GM19023 (cell line): ENCODE measurements around the gene VPS13C.

Source experiments
- ATAC-seq: cut with Tn5 transposase; IDR thresholded peaks from one replicate; pipeline ENCODE4 v1.9.1; 2021; ENCODE audit warnings: mild to moderate bottlenecking, moderate library complexity; ENCODE audit not compliant: unreplicated experiment

The VPS13C gene

DNA sequence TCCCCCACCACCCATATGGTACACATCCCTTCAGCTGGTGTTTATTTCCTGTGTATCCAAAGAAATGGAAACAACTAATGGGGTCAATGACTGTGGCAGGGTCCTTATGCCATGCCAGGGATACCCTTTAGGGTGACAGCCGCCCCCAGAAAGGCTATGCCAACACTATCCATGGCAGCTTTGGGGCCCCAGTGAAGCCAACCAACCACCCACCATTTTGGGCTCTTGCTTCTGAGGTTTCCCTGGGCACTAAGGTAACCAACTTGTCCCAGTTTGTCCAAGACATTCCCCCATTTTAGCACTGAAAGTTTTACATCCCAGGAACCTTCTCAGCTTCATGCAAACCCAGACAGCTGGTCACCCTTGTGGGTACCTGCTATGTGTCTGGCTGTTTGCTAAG is 233.1 kb downstream of the VPS13C start:
- ATAC-seq: no peak

DNA sequence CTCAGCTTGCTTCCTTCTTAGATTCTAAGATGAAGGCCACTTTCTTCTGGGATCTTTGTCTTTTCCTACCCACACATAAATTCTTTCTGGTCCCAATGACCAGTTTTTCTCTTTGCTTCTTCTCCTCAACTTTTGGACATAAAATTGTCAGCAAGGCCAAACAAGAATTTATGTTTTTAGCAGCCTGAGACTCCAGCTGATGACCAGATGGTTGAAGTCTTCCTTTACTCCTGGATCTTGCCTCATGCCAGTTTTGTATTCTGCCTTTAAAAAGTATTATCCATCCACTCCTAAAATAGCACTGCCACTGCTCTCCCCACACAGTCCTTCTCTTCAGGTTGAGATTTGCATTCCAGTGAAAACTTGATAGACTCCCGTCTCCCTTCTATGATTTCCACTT is 236.0 kb downstream of the VPS13C start:
- no peak for ATAC-seq

GRCh38 chr15:61822511-61822910 is 237.7 kb downstream of the VPS13C start:
- no peak for ATAC-seq

DNA sequence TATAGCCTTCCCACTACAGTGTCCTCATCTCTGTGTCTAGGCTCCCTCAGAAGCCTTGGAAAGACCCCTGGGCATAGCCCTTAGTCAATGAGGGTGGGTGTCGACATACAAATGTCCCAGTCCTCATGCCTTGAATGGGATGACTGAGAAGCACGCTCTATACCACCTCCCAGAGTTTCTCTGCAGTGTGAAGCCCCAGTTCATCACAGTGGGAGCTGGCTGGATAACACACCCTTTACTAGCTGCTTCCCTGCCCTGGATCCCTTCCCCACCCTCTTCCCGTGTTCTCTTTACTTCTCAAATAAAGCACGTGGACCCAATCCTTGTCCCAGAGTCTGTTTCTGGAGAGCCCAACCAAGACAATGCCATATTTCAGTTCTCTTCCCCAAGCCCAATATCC is 239.3 kb downstream of the VPS13C start:
- ATAC-seq: no peak

- ATAC-seq: no peak
These were observed 240.0 kb downstream of the VPS13C start for GRCh38 chr15:61820212-61820611.

- no peak for ATAC-seq
These were observed 240.9 kb downstream of the VPS13C start for GRCh38 chr15:61819386-61819785.

GRCh38 chr15:61818801-61819200 is 241.4 kb downstream of the VPS13C start:
- ATAC-seq: no peak

GRCh38 chr15:61816856-61817255 is 243.4 kb downstream of the VPS13C start:
- ATAC-seq: no peak

DNA sequence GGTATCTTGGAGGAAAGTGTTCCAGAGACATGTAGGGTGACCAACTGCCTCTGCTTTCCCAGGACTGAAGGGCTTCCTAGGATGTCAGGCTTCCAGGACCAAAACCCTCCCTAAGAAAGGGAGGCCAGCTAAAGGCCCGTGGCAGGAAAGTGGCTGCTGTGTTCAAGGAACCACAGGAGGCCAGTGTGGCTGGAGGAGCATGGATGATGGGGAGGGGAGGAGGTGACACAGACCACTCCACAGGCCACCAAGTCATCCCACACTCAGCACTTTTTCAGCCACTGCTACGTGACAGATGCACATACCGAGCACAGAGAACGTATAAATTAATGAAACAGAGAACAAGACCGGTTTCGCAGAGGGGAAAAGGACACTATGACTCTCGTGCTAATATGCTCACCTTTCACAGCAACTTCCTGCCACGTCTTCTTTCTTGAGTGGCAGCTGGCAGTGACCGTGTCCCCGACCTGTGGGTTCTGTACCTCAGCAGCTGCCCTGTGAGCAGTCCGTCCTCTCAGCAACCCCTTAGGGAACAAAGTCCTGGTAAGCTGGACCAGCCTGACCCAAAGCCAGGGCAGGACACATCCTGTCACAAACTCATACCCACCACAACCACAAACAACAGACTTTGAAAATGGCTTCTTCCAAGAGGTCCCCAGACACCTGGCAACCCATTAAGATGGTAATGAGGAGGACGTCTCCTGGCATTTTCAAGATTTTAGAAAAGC is 244.7 kb downstream of the VPS13C start:
- no peak for ATAC-seq

DNA sequence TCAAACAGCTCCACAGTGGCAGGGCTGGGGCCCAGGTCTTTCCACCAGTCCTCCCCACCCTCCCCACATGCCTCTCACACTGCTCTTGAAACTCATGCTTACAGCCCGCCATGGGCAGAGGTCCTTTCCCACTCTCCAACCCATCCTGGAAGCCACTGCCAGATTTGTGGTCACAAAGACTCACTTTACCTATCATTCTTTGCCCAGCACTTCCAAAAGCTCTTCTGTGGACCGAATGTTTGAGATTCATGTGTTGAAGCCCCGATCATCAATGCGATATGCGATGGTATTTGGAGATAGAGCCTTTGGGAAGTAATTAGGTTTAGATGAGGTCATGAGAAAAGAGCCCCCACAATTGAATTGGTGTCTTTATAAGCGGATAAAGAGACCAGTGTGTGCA is 247.8 kb downstream of the VPS13C start:
- no peak for ATAC-seq

- no peak for ATAC-seq
These were observed 248.3 kb downstream of the VPS13C start for GRCh38 chr15:61811952-61812351.

- ATAC-seq: no peak
These were observed 251.0 kb downstream of the VPS13C start for GRCh38 chr15:61809216-61809615.

DNA sequence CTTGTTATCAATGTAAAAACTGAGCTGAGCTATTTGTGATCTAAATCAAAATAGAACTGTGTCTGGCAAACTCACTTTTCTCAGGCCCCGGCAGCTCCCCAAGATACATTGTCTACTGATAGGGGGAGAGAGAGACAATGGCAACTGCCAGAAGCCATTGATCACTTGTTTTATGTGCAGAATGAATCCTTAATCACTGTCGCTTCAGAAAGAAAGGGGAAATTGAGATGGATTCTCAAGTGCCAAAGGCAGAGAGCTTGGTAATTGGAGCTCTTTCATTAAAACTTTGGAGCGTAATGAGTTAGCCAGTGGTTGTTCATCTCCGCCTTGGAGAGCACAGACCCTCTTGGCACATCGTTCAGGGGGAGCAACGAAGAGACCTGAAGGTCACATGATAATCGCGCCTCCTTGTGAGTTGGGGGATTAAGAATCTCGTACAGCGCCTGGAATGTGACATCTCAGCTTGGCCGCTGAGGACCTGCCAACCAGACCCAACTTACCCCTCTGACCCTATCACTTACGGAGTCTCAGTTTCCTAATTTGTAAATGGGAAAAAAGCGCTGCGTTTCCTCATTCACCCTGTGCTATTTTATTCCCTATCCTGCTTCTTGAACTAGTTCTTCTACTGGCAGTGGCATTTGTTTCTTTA is 252.8 kb downstream of the VPS13C start:
- ATAC-seq: no peak
